ENCODE data around the gene STXBP5L. TPM values are rescaled to one million over a fixed set of nuclear protein-coding genes. Genes with fewer than 3 reads are reported as not detected.
"Not testable (repeated sequence)": the region's sequence is repeated elsewhere in the genome, so short reads cannot be mapped to it uniquely, and the experiment has no call there.

STXBP5L gene
- total RNA-seq, 1 donor from 2014 or later, result 0.98 TPM

- Histone ChIP-seq H3K9me3 (no peaks in the 10 kb centered on the region), H3K27me3 (no peaks in the 10 kb centered on the region), H3K27ac (no peak overlapping the region), H3K4me3 (no peak overlapping the region), H3K4me1 (no peaks in the 10 kb centered on the region), H3K36me3 (no peaks in the 10 kb centered on the region)
- intact Hi-C loops (cut with DNase I), result no loop called here
- TF ChIP-seq CTCF (IDR thresholded peaks at IDR 0.05) (no peak), POLR2AphosphoS5 (IDR thresholded peaks at IDR 0.05; ENCODE audit: insufficient read depth in 1 of 2, low read depth in 1 of 2) (no peak), POLR2A (IDR thresholded peaks at IDR 0.05) (no peak)
- DNase-seq (ENCODE audit: extremely low spot score in 2 of 2), result no peak
Measured at GRCh38 chr3:121075191-121075590, 167.2 kb downstream of the STXBP5L start.

GRCh38 chr3:121078378-121079101 is 170.5 kb downstream of the STXBP5L start:
- intact Hi-C loops (cut with DNase I), result not testable (repeated sequence)

GRCh38 chr3:121096953-121097352 is 188.9 kb downstream of the STXBP5L start:
- TF ChIP-seq POLR2AphosphoS5 (IDR thresholded peaks at IDR 0.05; ENCODE audit: insufficient read depth in 1 of 2, low read depth in 1 of 2), result no peak
- TF ChIP-seq POLR2A (IDR thresholded peaks at IDR 0.05), result no peak
- no peak for TF ChIP-seq CTCF (IDR thresholded peaks at IDR 0.05)
- Histone ChIP-seq H3K4me1 (no peaks in the 10 kb centered on the region), H3K36me3 (no peaks in the 10 kb centered on the region), H3K9me3 (no peaks in the 10 kb centered on the region), H3K4me3 (no peak overlapping the region), H3K27me3 (no peaks in the 10 kb centered on the region), H3K27ac (no peak overlapping the region)
- intact Hi-C loops (cut with DNase I), result no loop called here
- no peak for DNase-seq (ENCODE audit: extremely low spot score in 2 of 2)

More at GRCh38 chr3:121078378-121079101, 170.5 kb downstream of the STXBP5L start:
- H3K27me3 ChIP-seq; DNase-seq (ENCODE audit: extremely low spot score in 2 of 2); H3K36me3 ChIP-seq; H3K4me1 ChIP-seq; H3K27ac ChIP-seq; H3K4me3 ChIP-seq; H3K9me3 ChIP-seq: not testable (repeated sequence)

GRCh38 chr3:121111086-121111485 is 203.1 kb downstream of the STXBP5L start:
- intact Hi-C loops (cut with DNase I); H3K4me1 ChIP-seq; H3K27ac ChIP-seq; H3K9me3 ChIP-seq; H3K27me3 ChIP-seq; H3K4me3 ChIP-seq; DNase-seq (ENCODE audit: extremely low spot score in 2 of 2); H3K36me3 ChIP-seq: not testable (repeated sequence)

GRCh38 chr3:121111914-121112612 is 204.1 kb downstream of the STXBP5L start:
- Histone ChIP-seq H3K27me3 (no peaks in the 10 kb centered on the region), H3K9me3 (no peaks in the 10 kb centered on the region), H3K4me3 (no peak overlapping the region), H3K27ac (no peak overlapping the region), H3K36me3 (no peaks in the 10 kb centered on the region), H3K4me1 (no peaks in the 10 kb centered on the region)
- DNase-seq (ENCODE audit: extremely low spot score in 2 of 2), result no peak
- TF ChIP-seq POLR2A (IDR thresholded peaks at IDR 0.05) (no peak), CTCF (IDR thresholded peaks at IDR 0.05) (no peak), POLR2AphosphoS5 (IDR thresholded peaks at IDR 0.05; ENCODE audit: insufficient read depth in 1 of 2, low read depth in 1 of 2) (no peak)
- intact Hi-C loops (cut with DNase I), result no loop called here

- no peaks in the 10 kb centered on the region for H3K4me1 ChIP-seq
- DNase-seq (ENCODE audit: extremely low spot score in 2 of 2), result no peak
- intact Hi-C loops (cut with DNase I), result no loop called here
Measured at GRCh38 chr3:121126033-121126706, 218.2 kb downstream of the STXBP5L start.

More at GRCh38 chr3:121126033-121126706, 218.2 kb downstream of the STXBP5L start:
- TF ChIP-seq POLR2A (IDR thresholded peaks at IDR 0.05) (no peak), POLR2AphosphoS5 (IDR thresholded peaks at IDR 0.05; ENCODE audit: insufficient read depth in 1 of 2, low read depth in 1 of 2) (no peak), CTCF (IDR thresholded peaks at IDR 0.05) (no peak)
- Histone ChIP-seq H3K27me3 (no peaks in the 10 kb centered on the region), H3K9me3 (no peaks in the 10 kb centered on the region), H3K36me3 (no peaks in the 10 kb centered on the region), H3K4me3 (no peak overlapping the region), H3K27ac (no peak overlapping the region)

Measured in vagina (tissue), 2 donors.